NCI-H2227 (cell line): ENCODE measurements around the gene SETBP1.

Source experiments
- DNase-seq: peaks from one replicate; lab custom pipeline; 2025; ENCODE audit not compliant: unreplicated experiment; lab: John Stamatoyannopoulos, UW

Gene SETBP1

DNA sequence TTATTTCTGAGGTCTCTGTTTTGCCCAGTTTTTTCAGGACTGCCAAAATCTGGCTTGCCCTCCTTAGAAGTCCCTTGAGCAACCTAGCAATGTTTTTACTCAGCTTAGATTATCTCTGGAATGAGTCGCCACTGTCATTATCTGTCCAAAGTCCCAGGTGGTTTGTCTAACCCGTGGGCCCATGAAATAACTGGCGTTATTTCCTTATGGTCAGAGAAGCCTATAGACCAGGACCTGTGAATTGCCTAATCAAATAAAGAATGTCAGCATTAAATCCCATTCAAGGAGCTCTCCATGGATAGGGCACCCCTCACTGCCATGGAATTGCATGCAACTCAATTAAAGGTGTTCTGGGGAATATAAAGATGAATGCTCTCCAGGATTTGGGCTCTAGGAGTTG is 373.9 kb downstream of the SETBP1 start:
- DNase-seq = no peak

GRCh38 chr18:45055811-45056210 is 375.1 kb downstream of the SETBP1 start:
- no peak for DNase-seq

- no peak for DNase-seq
Observed at GRCh38 chr18:45056926-45057325, 376.2 kb downstream of the SETBP1 start.

DNA sequence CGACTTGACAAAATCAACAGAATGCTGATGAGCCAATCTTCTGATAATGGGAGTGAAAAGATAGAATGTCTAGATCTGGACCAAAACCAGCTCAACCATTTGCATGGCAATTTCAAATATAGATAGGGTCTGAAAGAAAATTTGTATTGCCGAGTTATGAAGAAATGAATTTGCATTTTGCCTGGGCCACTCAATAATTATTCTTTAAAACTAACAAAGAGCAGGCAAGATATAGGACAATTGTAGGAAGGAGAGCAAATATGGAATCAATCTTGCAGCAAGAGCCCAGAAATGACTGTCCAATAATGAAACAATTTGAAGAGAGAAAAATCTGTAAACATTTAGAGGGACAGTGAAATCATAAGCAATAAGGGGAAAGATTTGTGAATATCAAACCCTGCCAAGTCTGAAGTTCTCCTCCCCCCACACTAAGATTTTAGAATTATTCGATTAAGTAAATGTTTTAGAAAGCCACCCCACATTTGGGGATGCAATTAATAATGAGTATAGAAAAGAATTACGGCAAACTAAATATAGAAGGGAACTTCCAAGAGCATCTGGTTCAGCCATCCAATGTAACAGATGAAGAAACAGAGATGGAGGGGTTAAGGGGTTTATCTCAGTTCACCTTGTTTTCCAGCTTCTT is 377.4 kb downstream of the SETBP1 start:
- DNase-seq = no peak

- DNase-seq = no peak
Observed at GRCh38 chr18:45059695-45060094, 379.0 kb downstream of the SETBP1 start.

GRCh38 chr18:45060102-45060501 is 379.4 kb downstream of the SETBP1 start:
- no peak for DNase-seq

DNA sequence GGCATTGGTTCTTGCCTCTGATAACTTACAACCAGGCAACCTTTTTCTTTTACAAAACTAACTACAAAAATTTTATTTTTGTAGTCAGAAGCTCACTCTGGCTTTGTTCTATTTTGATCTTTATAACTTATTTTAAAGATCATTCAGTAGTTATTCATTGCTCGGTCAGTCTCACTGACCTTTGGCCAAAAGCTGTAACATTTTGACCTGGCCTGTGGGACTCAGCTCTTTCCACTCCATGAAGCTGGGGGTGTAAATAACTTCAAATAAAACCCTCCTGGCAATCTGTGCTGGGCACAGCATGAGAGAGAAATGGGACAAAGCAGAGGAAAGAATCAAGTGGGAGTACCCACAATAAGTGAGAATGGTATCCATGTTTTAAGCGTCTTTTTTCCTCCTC is 380.7 kb downstream of the SETBP1 start:
- DNase-seq = no peak

DNA sequence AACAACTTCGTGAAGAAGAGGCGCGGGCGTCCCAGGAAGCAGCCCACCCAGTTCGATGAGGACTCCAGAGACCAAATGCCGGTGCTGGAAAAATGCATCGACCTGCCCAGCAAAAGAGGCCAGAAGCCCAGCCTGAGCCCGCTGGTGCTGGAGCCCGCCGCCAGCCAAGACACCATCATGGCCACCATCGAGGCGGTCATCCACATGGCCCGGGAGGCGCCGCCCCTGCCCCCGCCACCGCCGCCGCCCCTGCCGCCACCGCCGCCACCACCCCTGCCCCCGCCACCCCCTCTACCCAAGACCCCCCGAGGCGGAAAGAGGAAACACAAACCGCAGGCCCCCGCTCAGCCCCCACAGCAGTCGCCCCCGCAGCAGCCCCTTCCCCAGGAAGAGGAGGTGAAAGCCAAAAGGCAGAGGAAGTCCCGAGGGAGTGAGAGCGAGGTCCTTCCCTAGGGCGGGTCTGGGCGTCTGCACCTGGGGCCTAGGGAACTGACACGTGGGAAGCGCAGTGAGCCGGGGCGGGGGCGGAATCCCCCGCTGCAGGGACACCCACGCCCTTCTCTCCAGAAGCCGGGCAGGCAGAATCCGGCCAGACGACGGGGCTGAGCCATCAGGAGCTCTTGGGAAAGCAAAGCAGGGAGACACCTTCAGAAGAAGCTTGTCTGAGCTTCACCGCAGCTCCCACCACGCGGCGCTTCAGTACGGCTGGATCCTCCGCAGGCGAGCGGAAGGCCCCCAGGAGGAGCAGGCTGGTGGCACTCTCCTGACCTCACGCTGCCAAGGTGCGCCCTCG is 382.8 kb downstream of the SETBP1 start:
- DNase-seq = no peak

DNA sequence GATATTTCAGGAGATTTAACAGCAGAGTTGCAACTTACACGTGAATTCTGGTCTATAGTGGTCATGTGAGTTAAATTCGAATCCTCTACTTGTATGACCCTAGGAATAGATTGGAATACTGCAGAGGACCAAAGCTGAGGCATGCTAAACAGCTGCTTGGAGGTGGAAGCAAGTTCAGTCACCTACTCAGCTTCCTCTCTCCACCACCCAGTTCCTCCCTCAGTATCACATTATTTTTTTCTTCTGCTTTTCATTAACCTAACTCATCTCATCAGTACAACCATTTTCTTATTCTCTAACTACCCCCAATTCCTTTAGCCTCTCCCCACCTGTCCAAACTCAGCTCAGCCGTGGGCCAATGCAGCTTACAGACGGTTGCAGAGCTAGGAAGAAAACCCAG is 385.5 kb downstream of the SETBP1 start:
- no peak for DNase-seq

DNA sequence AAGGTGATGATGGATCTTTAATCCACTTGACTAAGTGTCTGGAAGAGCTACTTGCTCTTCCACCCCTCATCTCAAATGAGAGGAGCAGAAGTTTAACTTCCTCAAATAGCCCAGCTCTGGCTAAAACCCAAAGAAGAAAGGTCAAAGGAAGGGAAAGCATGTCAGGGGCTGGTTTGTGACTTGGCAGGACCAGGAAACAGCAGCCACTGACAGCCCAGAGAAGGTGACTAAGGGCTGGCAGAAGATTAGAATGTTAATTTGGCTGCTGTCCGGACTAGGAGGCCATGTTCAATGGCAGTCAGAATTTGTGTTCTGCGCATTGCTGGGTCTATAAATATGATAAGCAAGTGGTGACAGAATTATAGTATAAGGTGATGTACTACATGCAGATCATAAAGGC is 386.2 kb downstream of the SETBP1 start:
- DNase-seq = no peak

GRCh38 chr18:45068400-45069094 is 387.9 kb downstream of the SETBP1 start:
- DNase-seq = peak; percentile 32

DNA sequence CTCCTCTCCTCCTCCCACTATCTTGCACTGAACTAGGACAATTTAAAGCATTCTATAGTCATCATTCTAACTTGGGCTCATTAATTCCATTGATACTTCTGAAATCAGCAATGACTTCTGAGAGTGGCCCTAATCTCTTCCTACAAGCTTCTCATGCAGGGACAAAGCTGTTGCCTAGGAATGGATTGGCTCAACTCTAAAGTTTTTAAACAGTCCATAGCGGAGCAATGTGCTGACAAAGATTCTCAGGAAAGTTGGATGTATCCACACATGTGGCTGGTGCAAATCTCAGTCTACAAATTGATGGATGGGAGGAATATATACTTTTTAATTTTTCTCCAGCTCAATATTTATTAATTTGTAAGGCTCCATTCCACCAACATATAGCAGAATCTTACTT is 388.9 kb downstream of the SETBP1 start:
- no peak for DNase-seq

- no peak for DNase-seq
Observed at GRCh38 chr18:45071956-45072355, 391.3 kb downstream of the SETBP1 start.

GRCh38 chr18:45073556-45073955 is 392.9 kb downstream of the SETBP1 start:
- no peak for DNase-seq

DNA sequence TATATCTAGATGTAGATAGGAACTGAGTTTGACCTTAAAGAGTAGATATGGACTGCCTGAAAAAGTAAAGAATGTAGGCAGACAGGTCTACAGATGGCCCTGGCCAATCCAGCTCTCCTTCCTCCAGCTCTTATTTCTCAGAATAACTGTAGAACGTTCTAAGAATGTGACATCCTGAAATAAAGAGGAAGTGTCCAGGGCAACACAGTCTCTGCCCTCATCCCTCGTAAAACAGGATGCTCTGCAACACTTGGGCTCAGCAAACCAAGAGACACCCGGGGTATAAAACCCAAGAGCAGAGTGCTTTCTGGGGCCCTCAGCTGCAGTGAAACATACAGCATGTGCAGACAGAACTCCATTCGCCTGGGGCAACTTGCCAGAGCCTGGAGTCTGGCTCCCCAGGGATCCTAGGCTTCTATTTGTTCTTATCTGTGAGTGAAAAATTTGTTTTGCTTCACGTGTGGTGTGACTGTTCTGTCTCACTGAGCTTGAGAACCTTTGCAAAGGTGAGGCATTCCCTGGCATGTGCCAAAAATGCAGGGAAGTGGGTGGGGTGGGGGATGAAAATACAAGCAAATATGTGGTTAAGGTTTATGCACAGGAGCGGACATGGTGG is 401.0 kb downstream of the SETBP1 start:
- DNase-seq = no peak

DNA sequence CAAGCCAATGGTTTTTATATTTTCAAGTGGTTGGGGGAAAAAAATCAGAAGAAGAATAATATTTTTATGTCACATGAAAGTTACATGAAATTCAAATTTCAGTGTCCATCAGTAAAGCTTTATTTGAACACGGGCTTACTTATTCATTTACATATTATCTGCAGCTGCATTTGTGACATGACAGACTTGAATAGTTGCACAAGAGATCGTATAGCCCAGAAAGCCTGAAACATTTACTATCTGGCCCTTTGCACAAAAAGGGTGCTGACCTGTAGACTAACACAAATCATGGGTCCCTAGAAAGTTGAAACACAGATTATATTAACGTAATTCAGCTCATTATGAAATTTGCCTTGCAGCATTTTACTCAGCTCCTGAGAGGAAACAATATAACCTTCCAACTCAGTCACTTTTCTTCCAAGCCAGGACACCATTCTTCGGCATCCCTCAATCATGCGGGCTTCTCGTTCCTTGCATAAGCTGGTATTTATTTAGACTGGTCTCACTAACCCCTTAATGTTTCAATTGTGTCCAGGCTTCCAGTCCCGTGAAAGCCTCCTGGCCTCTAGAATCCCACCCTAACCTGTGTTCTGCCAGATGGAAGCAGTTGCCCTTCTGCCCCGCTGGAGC is 402.7 kb downstream of the SETBP1 start:
- DNase-seq = no peak

DNA sequence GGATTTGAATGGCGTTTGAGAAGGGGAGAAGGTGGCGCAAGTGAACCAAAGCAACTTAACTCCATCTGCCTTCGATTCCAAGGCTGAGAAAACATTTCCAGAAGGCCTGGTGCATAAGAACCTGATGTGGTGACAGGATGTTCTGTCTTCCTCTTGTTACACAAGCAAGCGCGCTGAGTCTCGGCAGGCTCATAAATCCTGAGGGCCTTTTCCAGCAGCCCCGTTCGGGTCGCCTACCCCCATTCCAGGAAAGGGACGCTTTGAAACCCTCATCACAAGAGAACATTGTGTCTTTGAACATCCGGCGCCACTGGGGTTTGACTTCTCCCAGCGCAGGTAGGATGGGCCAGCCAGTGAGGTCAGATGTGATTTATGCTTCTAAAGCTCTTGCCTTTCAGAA is 403.5 kb downstream of the SETBP1 start:
- DNase-seq = no peak

GRCh38 chr18:45085916-45086624 is 405.4 kb downstream of the SETBP1 start:
- no peak for DNase-seq

DNA sequence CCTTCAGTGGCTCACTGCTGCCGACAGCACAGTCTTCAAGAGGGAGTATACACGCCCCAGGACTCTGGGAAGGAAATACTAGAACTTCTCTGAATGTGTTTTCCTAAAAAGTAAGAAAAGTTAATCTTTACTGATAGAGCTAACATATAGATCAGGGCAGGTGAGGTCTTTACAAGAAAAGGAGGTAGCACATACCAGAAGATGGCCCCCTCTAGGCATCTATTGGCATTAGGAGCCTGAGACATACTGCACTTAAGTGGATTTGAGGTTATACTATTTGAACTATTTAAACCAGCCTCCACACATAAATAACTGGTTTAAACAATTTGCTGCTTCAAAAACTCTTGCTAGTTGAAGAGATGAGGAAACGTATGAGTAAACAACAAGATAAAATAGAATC is 406.1 kb downstream of the SETBP1 start:
- no peak for DNase-seq

DNA sequence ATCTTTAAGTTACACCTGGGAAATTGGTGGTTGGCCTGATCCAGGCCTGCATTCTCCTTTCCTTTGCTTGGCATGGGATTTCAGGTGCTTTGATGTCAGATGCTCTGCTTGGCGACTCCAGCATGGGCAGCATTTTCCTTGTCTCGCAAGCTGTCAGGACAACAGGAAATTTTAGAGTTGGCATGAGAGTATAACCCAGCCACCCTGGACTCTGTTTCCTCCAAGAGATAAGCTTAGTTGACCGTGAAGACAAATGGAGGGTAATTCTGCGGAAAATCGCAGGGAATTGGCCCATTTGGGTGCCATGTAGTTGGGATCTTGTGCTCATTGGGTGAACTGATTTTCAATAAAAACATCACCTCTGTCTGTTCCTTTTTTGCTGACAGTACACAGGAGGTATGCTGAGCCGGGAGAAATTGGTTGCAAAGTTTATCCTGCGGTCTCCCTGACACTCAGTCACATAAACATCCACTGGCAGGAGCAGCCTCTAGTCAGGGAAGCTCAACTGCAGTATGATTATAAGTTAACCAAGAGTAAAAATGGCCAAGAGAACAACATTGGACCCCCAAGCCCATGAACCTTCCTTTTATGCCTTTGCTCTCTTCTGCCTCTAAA is 409.9 kb downstream of the SETBP1 start:
- DNase-seq = no peak
